Thyroid gland (tissue), 4 donors: ENCODE measurements around the gene MPDU1. TPM values are rescaled to one million over a fixed set of nuclear protein-coding genes. Genes with fewer than 3 reads are reported as not detected.

ENCODE experiments used
- DNase-seq, 2 donors: peaks; one replicate each; pipeline ENCODE4 v3.0.0-alpha.2; 2019
- H3K27ac ChIP-seq, 3 donors: fragments of 200-600 bp; sonication (generic); 1 replicate in 2 of 3; 2 replicates in 1 of 3; pipeline ENCODE4 v1.5.1; 2016 to 2019; ENCODE audit warnings: mild to moderate bottlenecking in 1 of 3, moderate library complexity in 1 of 3
- H3K27me3 ChIP-seq: fragments of 200-600 bp; sonication (generic); one replicate; pipeline ENCODE4 v1.5.1; 2019
- H3K36me3 ChIP-seq, 2 donors: fragments of 200-600 bp; sonication (generic); one replicate each; pipeline ENCODE4 v1.5.1; 2016 to 2019
- H3K4me1 ChIP-seq, 2 donors: fragments of 200-600 bp; sonication (generic); one replicate each; pipeline ENCODE4 v1.5.1; 2017 to 2019
- H3K4me3 ChIP-seq, 3 donors: fragments of 200-600 bp; sonication (generic); replicated peaks in 1 of 3; 1 replicate in 2 of 3; 2 replicates in 1 of 3; pipeline ENCODE4 v1.5.1; 2016; ENCODE audit warnings: mild to moderate bottlenecking in 1 of 3
- H3K9me3 ChIP-seq: fragments of 200-600 bp; sonication (generic); one replicate; pipeline ENCODE4 v1.5.1; 2017
- CTCF ChIP-seq, 6 experiments: fragments of 200-600 bp in 3 of 6; fragments of 450-650 bp in 3 of 6; sonication (generic) in 3 of 6; IDR thresholded peaks; one replicate each; pipeline ENCODE4 v1.5.1; 2016 to 2019; ENCODE audit warnings: antibody characterized with exemption in 6 of 6, mild to moderate bottlenecking in 2 of 6, inconsistent platforms in 1 of 6, moderate library complexity in 1 of 6
- POLR2A ChIP-seq, 2 donors: fragments of 450-650 bp; IDR thresholded peaks; one replicate each; pipeline ENCODE4 v1.6.1; 2017; ENCODE audit warnings: antibody characterized with exemption in 2 of 2, mild to moderate bottlenecking in 2 of 2, moderate library complexity in 1 of 2
- WGBS, 2 donors: methylation state at CpG; one replicate each; pipeline ENCODE4 v1.1.5; 2017; 5-methylcytosine and 5-hydroxymethylcytosine counted together
- intact Hi-C: fragments of 100-400 bp; cut with DNase I; formaldehyde crosslinking; loops from one replicate; pipeline ENCODE4 v1.15.1; 2023
- total RNA-seq, 4 donors: library from RNA; depleted of rRNA; stranded (reverse); fragments of >200 nt; gene quantifications; one replicate each; pipeline ENCODE4 v1.2.3, GENCODE V29; 2016

MPDU1 gene
- total RNA-seq, 4 donors from 2014 or later, result 88.8 to 250 (median 164) TPM

DNA sequence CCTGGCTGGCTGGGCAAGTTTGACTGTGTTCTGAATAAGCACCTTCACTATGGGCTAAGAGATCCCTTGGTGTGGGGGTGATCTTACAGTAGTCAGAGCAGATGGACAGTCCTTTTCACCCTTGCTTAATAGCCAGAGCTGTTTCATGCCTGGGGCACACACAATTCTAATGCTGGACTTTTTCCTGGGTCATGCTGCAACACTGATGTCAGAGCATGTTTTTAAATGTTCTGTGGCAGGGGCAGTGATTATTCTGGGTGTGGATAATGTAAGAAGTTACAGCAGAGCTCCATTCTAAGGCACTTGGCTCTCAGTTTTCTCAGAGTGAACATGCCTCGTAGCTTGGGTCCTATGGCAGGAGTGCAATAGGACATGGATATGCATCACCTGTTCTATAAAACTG, 8.2 kb upstream of the MPDU1 start:
- WGBS, 2 donors, result 73% methylated on average over 1 of the region's 1 CpG; no CpG with 5 or more reads in 1 of the 2 donors
- Histone ChIP-seq H3K36me3 (peaks cover 53 to 54% of the 10 kb centered on the region in 2 donors), H3K4me3 (no peak overlapping the region), H3K27ac (no peak overlapping the region), H3K9me3 (no peaks in the 10 kb centered on the region), H3K4me1 (peaks cover 16 to 36% of the 10 kb centered on the region in 2 donors), H3K27me3 (no peaks in the 10 kb centered on the region)
- DNase-seq, result no peak
- TF ChIP-seq POLR2A (IDR thresholded peaks at IDR 0.05), result no peak
- TF ChIP-seq CTCF (IDR thresholded peaks at IDR 0.05), result no peak
- intact Hi-C loops, result no loop called here

- Histone ChIP-seq H3K36me3 (peaks cover 48 to 49% of the 10 kb centered on the region in 2 donors), H3K4me3 (no peak overlapping the region)
Observed at GRCh38 chr17:7575959-7576358, 7.7 kb upstream of the MPDU1 start.

GRCh38 chr17:7576432-7576937, 7.2 kb upstream of the MPDU1 start:
- TF ChIP-seq POLR2A (IDR thresholded peaks at IDR 0.05) (no peak), CTCF (IDR thresholded peaks at IDR 0.05) (no peak)
- intact Hi-C loops, result no loop called here
- Histone ChIP-seq H3K27me3 (no peaks in the 10 kb centered on the region), H3K4me1 (peaks cover 16 to 44% of the 10 kb centered on the region in 2 donors), H3K9me3 (no peaks in the 10 kb centered on the region), H3K4me3 (no peak overlapping the region), H3K36me3 (peaks cover 47 to 48% of the 10 kb centered on the region in 2 donors), H3K27ac (no peak overlapping the region)
- 89 to 93% methylated on average over 14 of the region's 14 CpGs for WGBS, 2 donors
- no peak for DNase-seq

More at GRCh38 chr17:7575959-7576358, 7.7 kb upstream of the MPDU1 start:
- 76 to 78% methylated on average over 7 of the region's 7 CpGs for WGBS, 2 donors
- Histone ChIP-seq H3K27ac (no peak overlapping the region), H3K9me3 (no peaks in the 10 kb centered on the region), H3K27me3 (no peaks in the 10 kb centered on the region), H3K4me1 (peaks cover 16 to 41% of the 10 kb centered on the region in 2 donors)
- intact Hi-C loops, result no loop called here
- TF ChIP-seq POLR2A (IDR thresholded peaks at IDR 0.05) (no peak), CTCF (IDR thresholded peaks at IDR 0.05) (no peak)
- DNase-seq, result no peak

DNA sequence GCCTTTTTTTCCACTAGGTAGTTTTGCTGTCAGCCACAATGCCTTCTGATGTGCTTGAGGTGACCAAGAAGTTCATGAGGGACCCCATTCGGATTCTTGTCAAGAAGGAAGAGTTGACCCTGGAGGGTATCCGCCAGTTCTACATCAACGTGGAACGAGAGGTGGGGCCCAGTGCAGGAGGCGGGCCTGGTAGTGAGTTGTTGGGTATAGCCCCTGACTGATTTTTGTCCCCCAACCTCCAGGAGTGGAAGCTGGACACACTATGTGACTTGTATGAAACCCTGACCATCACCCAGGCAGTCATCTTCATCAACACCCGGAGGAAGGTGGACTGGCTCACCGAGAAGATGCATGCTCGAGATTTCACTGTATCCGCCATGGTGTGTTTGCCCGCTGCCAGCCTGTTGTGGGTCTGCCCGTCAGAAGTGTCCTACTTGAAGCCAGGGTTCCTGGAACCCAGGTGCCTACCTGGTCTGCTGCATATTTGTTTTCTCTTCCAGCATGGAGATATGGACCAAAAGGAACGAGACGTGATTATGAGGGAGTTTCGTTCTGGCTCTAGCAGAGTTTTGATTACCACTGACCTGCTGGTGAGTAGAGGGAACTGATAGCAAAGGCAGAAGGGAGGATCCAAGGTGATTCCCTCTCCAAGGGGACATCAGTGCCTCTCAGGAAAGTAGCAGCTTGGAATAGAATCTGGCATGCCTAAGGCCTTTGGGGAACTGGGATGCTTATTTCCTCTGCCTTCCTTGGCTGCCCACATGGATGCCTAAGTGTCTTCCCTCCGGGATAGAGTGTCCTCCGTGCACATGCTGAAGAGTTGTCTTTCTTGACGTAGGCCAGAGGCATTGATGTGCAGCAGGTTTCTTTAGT, 6.1 kb upstream of the MPDU1 start:
- Histone ChIP-seq H3K4me3 (no peak overlapping the region), H3K27ac (no peak overlapping the region), H3K27me3 (no peaks in the 10 kb centered on the region), H3K9me3 (no peaks in the 10 kb centered on the region), H3K4me1 (peaks cover 17 to 45% of the 10 kb centered on the region in 2 donors), H3K36me3 (peaks cover 47 to 48% of the 10 kb centered on the region in 2 donors)
- 86 to 90% methylated on average over 16 to 17 of the region's 17 CpGs for WGBS, 2 donors
- no peak for DNase-seq
- intact Hi-C loops, result no loop called here
- TF ChIP-seq CTCF (IDR thresholded peaks at IDR 0.05) (no peak), POLR2A (IDR thresholded peaks at IDR 0.05) (no peak)
